SK-N-SH treated with all-trans-retinoic acid at 6 μM for 48 hours (cell line): ENCODE results near the gene PSMG4.

ENCODE experiments used
- ARNTL ChIP-seq: fragments of 450-650 bp; formaldehyde crosslinking; IDR thresholded peaks from 2 replicates; pipeline ENCODE4 v1.5.0; 2020; ENCODE audit warnings: low read depth, mild to moderate bottlenecking, moderate library complexity, borderline replicate concordance
- GLIS3 ChIP-seq: fragments of 250-450 bp; sonication (Bioruptor Pico); IDR thresholded peaks from 2 replicates; pipeline ENCODE4 v1.5.0; 2020; ENCODE audit warnings: mild to moderate bottlenecking, moderate library complexity
- OSR1 ChIP-seq: fragments of 250-450 bp; sonication (Bioruptor Pico); IDR thresholded peaks from 2 replicates; pipeline ENCODE4 v1.8.0; 2022; ENCODE audit warnings: moderate library complexity, mild to moderate bottlenecking, inconsistent platforms
- PPARA ChIP-seq: fragments of 250-450 bp; sonication (Bioruptor Pico); IDR thresholded peaks from 2 replicates; pipeline ENCODE4 v1.5.0; 2020; ENCODE audit warnings: mild to moderate bottlenecking, borderline replicate concordance
- SNAI2 ChIP-seq: fragments of 250-450 bp; sonication (Bioruptor Pico); IDR thresholded peaks from 2 replicates; pipeline ENCODE4 v1.5.0; 2020; ENCODE audit warnings: mild to moderate bottlenecking, moderate library complexity
- TCF4 ChIP-seq: fragments of 250-450 bp; sonication (Bioruptor Pico); IDR thresholded peaks from 2 replicates; pipeline ENCODE4 v1.8.0; 2021; ENCODE audit warnings: mild to moderate bottlenecking, moderate library complexity, borderline replicate concordance
- TOX ChIP-seq: fragments of 250-450 bp; sonication (Bioruptor Pico); IDR thresholded peaks from 2 replicates; pipeline ENCODE4 v1.8.0; 2021; ENCODE audit warnings: mild to moderate bottlenecking, moderate library complexity, borderline replicate concordance
- ZC3H10 ChIP-seq: fragments of 250-450 bp; sonication (Bioruptor Pico); IDR thresholded peaks from 2 replicates; pipeline ENCODE4 v1.5.1; 2021; ENCODE audit warnings: mild to moderate bottlenecking, moderate library complexity
- ZFP30 ChIP-seq: fragments of 450-650 bp; formaldehyde crosslinking; IDR thresholded peaks from 2 replicates; pipeline ENCODE4 v1.5.0; 2022; ENCODE audit warnings: mild to moderate bottlenecking, moderate library complexity
- TF ChIP-seq, protein P1 (sequence below): fragments of 250-450 bp; sonication (Bioruptor Pico); IDR thresholded peaks from 2 replicates; pipeline ENCODE4 v1.5.0; 2020; ENCODE audit warnings: mild to moderate bottlenecking, moderate library complexity
- TF ChIP-seq, protein P2 (sequence below): fragments of 250-450 bp; sonication (Bioruptor Pico); IDR thresholded peaks from 2 replicates; pipeline ENCODE4 v1.8.0; 2021; ENCODE audit warnings: low read depth, mild to moderate bottlenecking, moderate library complexity, borderline replicate concordance
- TF ChIP-seq, protein P3 (sequence below): fragments of 250-450 bp; sonication (Bioruptor Pico); IDR thresholded peaks from 2 replicates; pipeline ENCODE4 v1.8.0; 2020; ENCODE audit warnings: mild to moderate bottlenecking, moderate library complexity, borderline replicate concordance

DNA sequence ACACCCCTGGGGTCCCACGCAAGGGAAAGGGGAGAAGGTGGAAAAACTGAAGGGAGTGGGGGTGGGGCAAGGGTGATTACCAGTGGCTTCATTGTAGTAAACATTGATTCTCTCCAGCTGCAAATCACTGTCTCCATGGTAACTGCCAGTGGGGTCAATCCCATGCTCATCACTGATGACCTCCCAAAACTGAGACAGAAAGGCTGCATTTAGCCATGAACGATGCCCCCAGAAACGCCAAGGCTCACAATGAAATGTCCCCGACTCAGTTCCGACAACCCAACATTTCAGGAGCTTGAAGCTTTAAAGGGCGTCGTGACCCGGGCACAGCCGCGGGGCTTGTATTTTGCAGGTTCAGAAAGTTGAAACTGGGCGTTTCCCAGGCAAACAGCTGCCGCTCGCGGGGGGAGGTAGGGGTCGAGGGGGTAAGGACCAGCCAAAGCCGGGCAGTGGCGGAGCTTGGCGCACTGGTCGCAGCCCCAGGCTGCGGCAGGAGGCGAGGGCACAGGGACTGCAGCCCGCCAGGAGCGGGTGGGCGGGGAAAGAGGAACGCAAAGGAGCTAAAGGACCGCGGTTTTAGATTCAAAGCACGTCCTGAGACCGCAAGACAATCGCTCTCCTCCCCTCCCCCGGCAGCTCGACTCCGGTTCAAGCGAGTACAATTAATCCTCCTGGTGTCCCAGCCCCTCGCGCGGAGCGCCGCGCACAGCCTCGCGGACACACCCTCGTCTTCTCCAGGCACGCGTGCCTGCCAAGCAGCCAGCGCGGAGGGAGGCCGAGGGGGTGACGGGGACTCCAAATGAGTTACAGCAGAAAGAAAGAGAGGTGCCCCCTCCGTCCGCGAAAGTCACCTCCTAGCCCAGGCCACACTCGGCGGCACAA, 32.0 kb upstream of the PSMG4 start:
- TF ChIP-seq ZC3H10 (CRISPR knock-in tag) (no peak), SNAI2 (no peak), TOX (no peak), ZFP30 (no peak), PPARA (no peak), OSR1 (CRISPR knock-in tag) (no peak), GLIS3 (CRISPR knock-in tag) (no peak), TCF4 (CRISPR knock-in tag) (no peak), ARNTL (CRISPR knock-in tag) (no peak)
- TF ChIP-seq, protein P1, sequence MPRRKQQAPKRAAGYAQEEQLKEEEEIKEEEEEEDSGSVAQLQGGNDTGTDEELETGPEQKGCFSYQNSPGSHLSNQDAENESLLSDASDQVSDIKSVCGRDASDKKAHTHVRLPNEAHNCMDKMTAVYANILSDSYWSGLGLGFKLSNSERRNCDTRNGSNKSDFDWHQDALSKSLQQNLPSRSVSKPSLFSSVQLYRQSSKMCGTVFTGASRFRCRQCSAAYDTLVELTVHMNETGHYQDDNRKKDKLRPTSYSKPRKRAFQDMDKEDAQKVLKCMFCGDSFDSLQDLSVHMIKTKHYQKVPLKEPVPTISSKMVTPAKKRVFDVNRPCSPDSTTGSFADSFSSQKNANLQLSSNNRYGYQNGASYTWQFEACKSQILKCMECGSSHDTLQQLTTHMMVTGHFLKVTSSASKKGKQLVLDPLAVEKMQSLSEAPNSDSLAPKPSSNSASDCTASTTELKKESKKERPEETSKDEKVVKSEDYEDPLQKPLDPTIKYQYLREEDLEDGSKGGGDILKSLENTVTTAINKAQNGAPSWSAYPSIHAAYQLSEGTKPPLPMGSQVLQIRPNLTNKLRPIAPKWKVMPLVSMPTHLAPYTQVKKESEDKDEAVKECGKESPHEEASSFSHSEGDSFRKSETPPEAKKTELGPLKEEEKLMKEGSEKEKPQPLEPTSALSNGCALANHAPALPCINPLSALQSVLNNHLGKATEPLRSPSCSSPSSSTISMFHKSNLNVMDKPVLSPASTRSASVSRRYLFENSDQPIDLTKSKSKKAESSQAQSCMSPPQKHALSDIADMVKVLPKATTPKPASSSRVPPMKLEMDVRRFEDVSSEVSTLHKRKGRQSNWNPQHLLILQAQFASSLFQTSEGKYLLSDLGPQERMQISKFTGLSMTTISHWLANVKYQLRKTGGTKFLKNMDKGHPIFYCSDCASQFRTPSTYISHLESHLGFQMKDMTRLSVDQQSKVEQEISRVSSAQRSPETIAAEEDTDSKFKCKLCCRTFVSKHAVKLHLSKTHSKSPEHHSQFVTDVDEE, result no peak
- TF ChIP-seq, protein P2, sequence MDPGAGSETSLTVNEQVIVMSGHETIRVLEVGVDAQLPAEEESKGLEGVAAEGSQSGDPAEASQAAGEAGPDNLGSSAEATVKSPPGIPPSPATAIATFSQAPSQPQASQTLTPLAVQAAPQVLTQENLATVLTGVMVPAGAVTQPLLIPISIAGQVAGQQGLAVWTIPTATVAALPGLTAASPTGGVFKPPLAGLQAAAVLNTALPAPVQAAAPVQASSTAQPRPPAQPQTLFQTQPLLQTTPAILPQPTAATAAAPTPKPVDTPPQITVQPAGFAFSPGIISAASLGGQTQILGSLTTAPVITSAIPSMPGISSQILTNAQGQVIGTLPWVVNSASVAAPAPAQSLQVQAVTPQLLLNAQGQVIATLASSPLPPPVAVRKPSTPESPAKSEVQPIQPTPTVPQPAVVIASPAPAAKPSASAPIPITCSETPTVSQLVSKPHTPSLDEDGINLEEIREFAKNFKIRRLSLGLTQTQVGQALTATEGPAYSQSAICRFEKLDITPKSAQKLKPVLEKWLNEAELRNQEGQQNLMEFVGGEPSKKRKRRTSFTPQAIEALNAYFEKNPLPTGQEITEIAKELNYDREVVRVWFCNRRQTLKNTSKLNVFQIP (CRISPR knock-in tag), result no peak
- TF ChIP-seq, protein P3, sequence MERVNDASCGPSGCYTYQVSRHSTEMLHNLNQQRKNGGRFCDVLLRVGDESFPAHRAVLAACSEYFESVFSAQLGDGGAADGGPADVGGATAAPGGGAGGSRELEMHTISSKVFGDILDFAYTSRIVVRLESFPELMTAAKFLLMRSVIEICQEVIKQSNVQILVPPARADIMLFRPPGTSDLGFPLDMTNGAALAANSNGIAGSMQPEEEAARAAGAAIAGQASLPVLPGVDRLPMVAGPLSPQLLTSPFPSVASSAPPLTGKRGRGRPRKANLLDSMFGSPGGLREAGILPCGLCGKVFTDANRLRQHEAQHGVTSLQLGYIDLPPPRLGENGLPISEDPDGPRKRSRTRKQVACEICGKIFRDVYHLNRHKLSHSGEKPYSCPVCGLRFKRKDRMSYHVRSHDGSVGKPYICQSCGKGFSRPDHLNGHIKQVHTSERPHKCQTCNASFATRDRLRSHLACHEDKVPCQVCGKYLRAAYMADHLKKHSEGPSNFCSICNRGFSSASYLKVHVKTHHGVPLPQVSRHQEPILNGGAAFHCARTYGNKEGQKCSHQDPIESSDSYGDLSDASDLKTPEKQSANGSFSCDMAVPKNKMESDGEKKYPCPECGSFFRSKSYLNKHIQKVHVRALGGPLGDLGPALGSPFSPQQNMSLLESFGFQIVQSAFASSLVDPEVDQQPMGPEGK (CRISPR knock-in tag), result no peak
